ENCODE data around the gene PSMC5. TPM values are rescaled to one million over a fixed set of nuclear protein-coding genes. Genes with fewer than 3 reads are reported as not detected.
"Not testable (repeated sequence)": the region's sequence is repeated elsewhere in the genome, so short reads cannot be mapped to it uniquely, and the experiment has no call there.

The PSMC5 gene
- total and polyA plus RNA-seq, 9 donors: 36.4 to 155 (median 96.2) TPM

- 79 to 85% (median 83%) methylated on average over 9 of the region's 9 CpGs for WGBS, 3 donors
- TF ChIP-seq POLR2A (IDR thresholded peaks at IDR 0.05) (no peak), EP300 (IDR thresholded peaks at IDR 0.05) (no peak), CTCF (IDR thresholded peaks at IDR 0.05) (no peak)
- Histone ChIP-seq H3K4me3 (no peak overlapping the region), H3K9me3 (no peaks in the 10 kb centered on the region), H3K27ac (no peak overlapping the region), H3K36me3 (no peaks in the 10 kb centered on the region), H3K4me1 (ENCODE audit: insufficient read depth) (peaks cover 4% of the 10 kb centered on the region), H3K27me3 (no peaks in the 10 kb centered on the region)
- no peak for DNase-seq
- intact Hi-C loops (cut with DNase I): no loop called here
These were observed 23.2 kb downstream of the PSMC5 start for GRCh38 chr17:63850401-63850800.

- intact Hi-C loops (cut with DNase I): no loop called here
These were observed 26.0 kb downstream of the PSMC5 start for GRCh38 chr17:63853260-63853659.

GRCh38 chr17:63854709-63855108, 27.5 kb downstream of the PSMC5 start:
- no peak for TF ChIP-seq POLR2A (IDR thresholded peaks at IDR 0.05)
- TF ChIP-seq CTCF (IDR thresholded peaks at IDR 0.05): no peak
- no peak for TF ChIP-seq EP300 (IDR thresholded peaks at IDR 0.05)
- Histone ChIP-seq H3K9me3 (no peaks in the 10 kb centered on the region), H3K4me3 (no peak overlapping the region), H3K36me3 (no peaks in the 10 kb centered on the region), H3K4me1 (ENCODE audit: insufficient read depth) (no peaks in the 10 kb centered on the region), H3K27me3 (no peaks in the 10 kb centered on the region), H3K27ac (no peak overlapping the region)
- DNase-seq: no peak
- WGBS, 3 donors: 68 to 74% (median 72%) methylated on average over 5 of the region's 5 CpGs
- intact Hi-C loops (cut with DNase I): no loop called here

More at GRCh38 chr17:63853260-63853659, 26.0 kb downstream of the PSMC5 start:
- Histone ChIP-seq H3K36me3 (no peaks in the 10 kb centered on the region), H3K4me1 (ENCODE audit: insufficient read depth) (peaks cover 4% of the 10 kb centered on the region), H3K27me3 (no peaks in the 10 kb centered on the region), H3K4me3 (no peak overlapping the region), H3K27ac (no peak overlapping the region), H3K9me3 (no peaks in the 10 kb centered on the region)
- WGBS, 3 donors: 74 to 85% (median 79%) methylated on average over 2 of the region's 2 CpGs
- TF ChIP-seq POLR2A (IDR thresholded peaks at IDR 0.05) (no peak), EP300 (IDR thresholded peaks at IDR 0.05) (no peak), CTCF (IDR thresholded peaks at IDR 0.05) (no peak)
- no peak for DNase-seq

GRCh38 chr17:63855185-63855584, 28.0 kb downstream of the PSMC5 start:
- WGBS, 3 donors: 87 to 90% (median 90%) methylated on average over 8 of the region's 8 CpGs
- TF ChIP-seq POLR2A (IDR thresholded peaks at IDR 0.05) (no peak), CTCF (IDR thresholded peaks at IDR 0.05) (no peak), EP300 (IDR thresholded peaks at IDR 0.05) (no peak)
- DNase-seq: no peak

GRCh38 chr17:63856425-63856824, 29.2 kb downstream of the PSMC5 start:
- DNase-seq; H3K27ac ChIP-seq; H3K27me3 ChIP-seq; H3K9me3 ChIP-seq; intact Hi-C loops (cut with DNase I); H3K4me3 ChIP-seq; H3K4me1 ChIP-seq (ENCODE audit: insufficient read depth); H3K36me3 ChIP-seq: not testable (repeated sequence)
- 89 to 94% (median 94%) methylated on average over 8 of the region's 8 CpGs for WGBS, 3 donors

More at GRCh38 chr17:63855185-63855584, 28.0 kb downstream of the PSMC5 start:
- Histone ChIP-seq H3K36me3 (no peaks in the 10 kb centered on the region), H3K4me3 (no peak overlapping the region), H3K4me1 (ENCODE audit: insufficient read depth) (no peaks in the 10 kb centered on the region), H3K9me3 (no peaks in the 10 kb centered on the region), H3K27ac (no peak overlapping the region), H3K27me3 (no peaks in the 10 kb centered on the region)
- intact Hi-C loops (cut with DNase I): no loop called here

Measured in ovary (tissue), 9 donors.